LNCAP (cell line): Measurements from ENCODE around the gene AGPS.

Experiments used
- TF ChIP-seq, protein P1 (sequence below): fragments of 450-650 bp; IDR thresholded peaks from 2 replicates; pipeline ENCODE4 v1.5.1; 2017; ENCODE audit warnings: mild to moderate bottlenecking

AGPS gene

DNA sequence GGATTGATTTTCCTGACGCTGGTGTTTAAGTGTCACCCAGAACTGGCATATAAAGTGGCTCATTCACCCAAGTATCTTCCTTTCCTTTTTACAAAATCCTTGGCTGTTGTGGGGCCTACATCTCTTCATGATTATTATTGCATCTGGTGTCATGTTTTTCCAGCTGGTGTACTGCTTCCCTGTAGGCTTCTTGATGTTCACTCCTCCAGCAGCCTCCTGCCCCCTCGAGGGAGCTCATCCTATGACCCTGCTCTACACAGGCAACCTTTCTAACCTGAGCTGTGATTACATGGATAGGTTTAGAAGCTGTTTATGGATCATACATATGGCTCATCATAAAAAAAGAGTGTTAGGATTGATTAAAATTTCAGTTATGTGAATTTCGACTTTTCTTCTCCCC is 12.4 kb upstream of the AGPS start:
- TF ChIP-seq, protein P1, sequence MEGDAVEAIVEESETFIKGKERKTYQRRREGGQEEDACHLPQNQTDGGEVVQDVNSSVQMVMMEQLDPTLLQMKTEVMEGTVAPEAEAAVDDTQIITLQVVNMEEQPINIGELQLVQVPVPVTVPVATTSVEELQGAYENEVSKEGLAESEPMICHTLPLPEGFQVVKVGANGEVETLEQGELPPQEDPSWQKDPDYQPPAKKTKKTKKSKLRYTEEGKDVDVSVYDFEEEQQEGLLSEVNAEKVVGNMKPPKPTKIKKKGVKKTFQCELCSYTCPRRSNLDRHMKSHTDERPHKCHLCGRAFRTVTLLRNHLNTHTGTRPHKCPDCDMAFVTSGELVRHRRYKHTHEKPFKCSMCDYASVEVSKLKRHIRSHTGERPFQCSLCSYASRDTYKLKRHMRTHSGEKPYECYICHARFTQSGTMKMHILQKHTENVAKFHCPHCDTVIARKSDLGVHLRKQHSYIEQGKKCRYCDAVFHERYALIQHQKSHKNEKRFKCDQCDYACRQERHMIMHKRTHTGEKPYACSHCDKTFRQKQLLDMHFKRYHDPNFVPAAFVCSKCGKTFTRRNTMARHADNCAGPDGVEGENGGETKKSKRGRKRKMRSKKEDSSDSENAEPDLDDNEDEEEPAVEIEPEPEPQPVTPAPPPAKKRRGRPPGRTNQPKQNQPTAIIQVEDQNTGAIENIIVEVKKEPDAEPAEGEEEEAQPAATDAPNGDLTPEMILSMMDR: no peak

DNA sequence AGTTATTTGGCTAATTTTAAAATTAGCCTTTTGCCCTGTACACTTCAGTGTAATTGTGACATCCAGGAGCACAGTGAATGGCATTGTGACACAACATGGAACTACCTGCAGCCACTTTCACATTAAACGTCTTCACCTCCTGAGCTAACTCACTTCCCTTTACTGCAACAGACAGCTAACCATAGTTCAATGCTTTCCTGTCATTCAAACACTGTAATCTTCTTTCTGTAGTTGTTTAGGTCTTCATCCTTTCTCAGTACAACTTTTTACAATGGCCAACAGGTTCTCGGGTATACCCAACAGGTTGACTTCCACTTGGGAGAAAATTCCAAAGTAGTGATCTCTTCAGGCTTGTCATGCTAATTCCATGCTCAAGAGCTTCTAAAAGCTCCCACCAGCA is 8.6 kb upstream of the AGPS start:
- TF ChIP-seq, protein P1: no peak

DNA sequence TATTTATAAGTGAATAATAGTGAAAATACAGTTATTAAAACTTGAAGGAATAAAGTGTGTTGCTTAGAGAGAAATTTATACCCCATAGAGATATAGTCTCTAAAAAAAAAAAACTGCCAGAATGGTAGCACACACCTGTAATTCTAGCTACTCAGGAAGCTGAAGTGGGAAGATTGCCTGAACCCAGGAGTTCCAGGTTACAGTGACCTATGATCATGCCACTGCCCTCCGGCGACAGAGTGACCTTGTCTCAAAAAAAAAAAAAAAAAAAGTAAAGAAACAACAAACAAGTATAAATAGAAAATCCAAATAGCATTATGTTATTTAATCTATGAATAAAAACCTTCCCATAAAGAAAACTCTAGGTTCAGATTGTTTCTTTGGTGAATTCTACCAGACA is 7.4 kb upstream of the AGPS start:
- TF ChIP-seq, protein P1: no peak

DNA sequence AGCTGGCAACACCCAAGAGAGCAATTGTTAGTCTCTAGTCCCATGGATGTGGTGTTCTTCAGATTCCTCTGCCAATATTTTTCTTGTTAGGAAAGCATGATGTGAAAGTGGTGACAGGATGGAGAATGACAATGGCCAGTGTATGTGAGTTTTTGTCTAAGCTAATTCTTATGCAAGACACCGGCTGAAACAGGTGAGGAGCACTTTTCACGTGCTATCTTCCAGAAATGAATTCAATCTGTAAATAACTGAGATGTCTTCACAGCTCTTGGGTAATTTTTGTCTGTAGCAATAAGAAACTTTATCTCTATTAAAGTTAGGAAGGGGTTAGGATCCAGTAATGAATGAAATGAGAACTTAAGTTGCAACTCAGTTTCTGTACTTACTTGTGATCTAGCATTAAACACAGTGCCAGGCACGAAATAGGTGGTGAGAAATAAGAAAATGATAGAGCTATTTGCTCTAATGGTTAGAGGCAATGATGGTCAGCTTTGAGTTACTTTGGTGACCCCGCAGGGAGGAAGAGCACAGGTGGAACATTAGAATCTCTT is 676 bp upstream of the AGPS start:
- TF ChIP-seq, protein P1: no peak

DNA sequence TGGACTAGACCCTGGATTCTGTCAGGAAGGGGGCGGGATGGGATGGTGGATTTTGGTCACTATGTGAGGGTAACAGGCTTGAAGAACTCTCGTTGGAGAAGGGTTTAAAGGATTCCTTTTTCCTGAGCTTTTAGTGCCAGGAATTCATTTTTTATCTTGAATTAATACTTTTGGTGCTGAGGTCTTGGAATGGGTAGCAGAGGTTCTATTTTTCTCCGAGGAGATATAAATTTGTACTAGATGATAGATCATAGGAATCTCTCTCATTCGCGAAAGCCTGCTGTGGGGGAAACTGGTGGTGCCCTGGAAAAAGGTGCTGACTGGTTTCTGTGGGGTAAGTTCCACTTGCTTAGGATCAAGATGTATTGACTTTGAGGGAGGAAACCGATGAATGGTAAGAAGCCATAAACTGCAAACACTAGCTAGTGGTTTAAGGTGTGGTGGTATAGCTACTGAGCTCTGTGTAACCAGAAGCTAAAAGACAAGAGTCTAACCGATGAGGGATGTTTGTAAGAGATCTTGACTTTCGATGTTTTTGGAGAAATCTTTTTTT is 706 bp downstream of the AGPS start:
- TF ChIP-seq, protein P1: no peak

DNA sequence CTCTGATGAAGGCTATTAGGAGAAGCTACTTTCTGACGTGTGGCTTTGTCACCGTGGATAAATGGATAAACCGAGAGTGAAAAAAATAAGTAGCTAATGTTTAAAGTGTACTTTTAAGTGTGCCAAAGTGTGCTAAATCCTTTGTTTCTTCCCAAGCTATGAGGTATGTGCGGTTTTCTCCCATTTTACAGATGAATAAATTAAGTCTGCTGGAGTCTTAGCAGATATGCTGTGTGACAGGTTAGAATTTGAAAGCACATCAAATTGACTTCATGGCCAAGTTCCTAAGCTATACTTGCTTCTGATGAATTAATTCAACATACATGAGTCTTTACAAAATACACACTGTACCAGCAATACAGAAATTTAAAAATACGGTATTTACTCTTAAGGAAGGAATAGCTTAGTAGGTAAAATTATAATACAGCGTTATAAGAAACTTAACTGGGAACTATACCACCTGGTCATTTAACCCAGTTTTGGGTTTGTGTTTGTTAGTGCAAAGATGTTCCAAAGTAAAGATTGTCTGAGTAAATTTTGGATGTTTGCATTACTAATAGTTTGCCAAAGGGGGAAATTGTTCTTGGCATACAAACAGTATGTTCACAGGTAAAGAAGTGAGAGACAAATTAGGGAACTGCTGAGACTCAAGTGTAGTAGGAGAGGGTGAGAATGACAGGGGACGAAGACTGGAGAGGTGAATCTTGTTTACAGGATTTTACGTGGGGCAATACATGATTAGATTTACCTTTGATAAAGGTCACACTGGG is 1.4 kb downstream of the AGPS start:
- TF ChIP-seq, protein P1: no peak

DNA sequence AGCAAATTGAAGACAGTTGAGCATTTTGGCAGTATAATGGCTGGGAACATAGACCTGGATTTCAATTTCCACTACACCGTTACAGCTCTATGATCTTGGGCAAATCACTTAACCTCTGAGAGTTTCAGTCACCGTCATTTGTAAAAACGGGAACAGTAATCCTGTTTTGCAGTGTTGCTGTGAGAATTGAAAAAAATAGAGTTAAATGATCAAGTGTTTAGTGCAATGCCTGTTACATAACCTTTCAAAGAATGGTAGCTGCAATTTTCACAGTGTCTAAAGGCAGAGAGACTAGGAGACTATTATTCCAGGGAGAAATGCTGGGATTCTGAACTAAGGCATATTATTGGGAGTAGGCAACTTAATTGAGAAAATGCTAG is 2.0 kb downstream of the AGPS start:
- TF ChIP-seq, protein P1: no peak
